GM12872 (cell line): ENCODE data around the gene ZNF213.
A peak's percentile ranks its signal among the peaks of the same experiment; 100 is the strongest.

ENCODE experiments used
- TF ChIP-seq, protein P1 (sequence below): IDR thresholded peaks from 3 replicates; pipeline ENCODE4 v1.5.1; 2011; ENCODE audit warnings: low read depth, mild to moderate bottlenecking, low read length, moderate library complexity; ENCODE audit not compliant: insufficient read depth

ZNF213 gene

GRCh38 chr16:3145151-3145550 lies 10.3 kb downstream of the ZNF213 start:
- TF ChIP-seq, protein P1, sequence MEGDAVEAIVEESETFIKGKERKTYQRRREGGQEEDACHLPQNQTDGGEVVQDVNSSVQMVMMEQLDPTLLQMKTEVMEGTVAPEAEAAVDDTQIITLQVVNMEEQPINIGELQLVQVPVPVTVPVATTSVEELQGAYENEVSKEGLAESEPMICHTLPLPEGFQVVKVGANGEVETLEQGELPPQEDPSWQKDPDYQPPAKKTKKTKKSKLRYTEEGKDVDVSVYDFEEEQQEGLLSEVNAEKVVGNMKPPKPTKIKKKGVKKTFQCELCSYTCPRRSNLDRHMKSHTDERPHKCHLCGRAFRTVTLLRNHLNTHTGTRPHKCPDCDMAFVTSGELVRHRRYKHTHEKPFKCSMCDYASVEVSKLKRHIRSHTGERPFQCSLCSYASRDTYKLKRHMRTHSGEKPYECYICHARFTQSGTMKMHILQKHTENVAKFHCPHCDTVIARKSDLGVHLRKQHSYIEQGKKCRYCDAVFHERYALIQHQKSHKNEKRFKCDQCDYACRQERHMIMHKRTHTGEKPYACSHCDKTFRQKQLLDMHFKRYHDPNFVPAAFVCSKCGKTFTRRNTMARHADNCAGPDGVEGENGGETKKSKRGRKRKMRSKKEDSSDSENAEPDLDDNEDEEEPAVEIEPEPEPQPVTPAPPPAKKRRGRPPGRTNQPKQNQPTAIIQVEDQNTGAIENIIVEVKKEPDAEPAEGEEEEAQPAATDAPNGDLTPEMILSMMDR = no peak

- TF ChIP-seq, protein P1 = no peak
These were observed 10.8 kb downstream of the ZNF213 start for GRCh38 chr16:3145660-3146059.

- TF ChIP-seq, protein P1 = no peak
These were observed 12.4 kb downstream of the ZNF213 start for GRCh38 chr16:3147046-3147756.

DNA sequence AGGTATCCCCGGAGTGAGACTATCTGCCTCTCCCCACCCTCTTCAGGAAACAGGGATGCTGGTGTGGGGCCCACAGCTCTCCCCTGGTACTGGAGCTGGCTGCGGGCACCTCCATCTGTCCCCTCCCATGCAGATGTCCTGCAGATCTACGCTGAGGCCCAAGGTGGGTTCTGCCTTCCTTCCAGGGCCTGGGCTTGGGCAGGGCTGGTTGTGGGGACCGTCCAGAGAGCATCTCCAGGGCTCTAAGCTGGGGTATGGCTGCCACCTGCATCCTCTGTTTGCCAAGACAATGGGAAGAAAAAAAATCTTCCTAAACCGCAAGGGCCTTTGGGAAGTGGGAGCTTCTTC lies 12.9 kb downstream of the ZNF213 start:
- TF ChIP-seq, protein P1 = no peak

GRCh38 chr16:3148256-3149192 lies 13.7 kb downstream of the ZNF213 start:
- TF ChIP-seq, protein P1 = no peak

GRCh38 chr16:3149193-3149530 lies 14.3 kb downstream of the ZNF213 start:
- TF ChIP-seq, protein P1 = no peak

GRCh38 chr16:3149630-3150345 lies 15.0 kb downstream of the ZNF213 start:
- TF ChIP-seq, protein P1 = peak; percentile 65
